ENCODE results near the gene TMEM245. TPM values are rescaled to one million over a fixed set of nuclear protein-coding genes. Genes with fewer than 3 reads are reported as not detected.

TMEM245 gene
- total RNA-seq, 2 experiments from 2014 or later = 22.0 to 36.1 TPM

GRCh38 chr9:109107402-109108240 lies 12.1 kb downstream of the TMEM245 start:
- Histone ChIP-seq H4K20me1 (ENCODE audit: insufficient read depth, low read length) (peaks cover 43% of the 10 kb centered on the region), H3K79me2 (ENCODE audit: insufficient read depth, low read depth, low read length) (peaks cover 100% of the 10 kb centered on the region), H3K27ac (ENCODE audit: low read depth, low read length, poor library complexity, severe bottlenecking) (peak overlapping the region; percentile 76), H2AFZ (ENCODE audit: low read length) (no peak overlapping the region), H3K4me2 (ENCODE audit: low read length) (peak overlapping the region; percentile 56), H3K4me3 (ENCODE audit: low read depth, low read length, poor library complexity, severe bottlenecking) (peak overlapping the region; percentile 42), H3K9me3 (ENCODE audit: low read length) (0 out of 2 replicates have a peak, but pooled peaks cover 3% of the 10 kb centered on the region), H3K9me2 (ENCODE audit: insufficient read depth, low read length) (no peaks in the 10 kb centered on the region), H3K4me1 (ENCODE audit: insufficient read depth, low read length, poor library complexity, severe bottlenecking) (peaks cover 76% of the 10 kb centered on the region), H3K36me3 (ENCODE audit: insufficient read depth, low read length) (peaks cover 45% of the 10 kb centered on the region)
- no peak for DNase-seq (ENCODE audit: low spot score)
- TF ChIP-seq EZH2phosphoT487 (IDR thresholded peaks at IDR 0.05; ENCODE audit: borderline replicate concordance, low read depth, low read length) = no peak
- TF ChIP-seq, protein P1, sequence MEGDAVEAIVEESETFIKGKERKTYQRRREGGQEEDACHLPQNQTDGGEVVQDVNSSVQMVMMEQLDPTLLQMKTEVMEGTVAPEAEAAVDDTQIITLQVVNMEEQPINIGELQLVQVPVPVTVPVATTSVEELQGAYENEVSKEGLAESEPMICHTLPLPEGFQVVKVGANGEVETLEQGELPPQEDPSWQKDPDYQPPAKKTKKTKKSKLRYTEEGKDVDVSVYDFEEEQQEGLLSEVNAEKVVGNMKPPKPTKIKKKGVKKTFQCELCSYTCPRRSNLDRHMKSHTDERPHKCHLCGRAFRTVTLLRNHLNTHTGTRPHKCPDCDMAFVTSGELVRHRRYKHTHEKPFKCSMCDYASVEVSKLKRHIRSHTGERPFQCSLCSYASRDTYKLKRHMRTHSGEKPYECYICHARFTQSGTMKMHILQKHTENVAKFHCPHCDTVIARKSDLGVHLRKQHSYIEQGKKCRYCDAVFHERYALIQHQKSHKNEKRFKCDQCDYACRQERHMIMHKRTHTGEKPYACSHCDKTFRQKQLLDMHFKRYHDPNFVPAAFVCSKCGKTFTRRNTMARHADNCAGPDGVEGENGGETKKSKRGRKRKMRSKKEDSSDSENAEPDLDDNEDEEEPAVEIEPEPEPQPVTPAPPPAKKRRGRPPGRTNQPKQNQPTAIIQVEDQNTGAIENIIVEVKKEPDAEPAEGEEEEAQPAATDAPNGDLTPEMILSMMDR (conservative IDR thresholded peaks at IDR 0.05; ENCODE audit: low read length) = no peak
- BruUV-seq (replicated peaks) = no TSS peak
- ChIA-PET CTCF (ENCODE audit: unreplicated experiment) (no interaction called here), POLR2A (interaction anchor here (0.5 to 3.1 kb wide), 4 partner anchors 11 to 877 kb away, joined by 3 to 53 read pairs (median 4); partner anchors contain the start of gene TMEM245)
- intact Hi-C loops (cut with micrococcal nuclease; ENCODE audit: unreplicated experiment) = no loop called here

DNA sequence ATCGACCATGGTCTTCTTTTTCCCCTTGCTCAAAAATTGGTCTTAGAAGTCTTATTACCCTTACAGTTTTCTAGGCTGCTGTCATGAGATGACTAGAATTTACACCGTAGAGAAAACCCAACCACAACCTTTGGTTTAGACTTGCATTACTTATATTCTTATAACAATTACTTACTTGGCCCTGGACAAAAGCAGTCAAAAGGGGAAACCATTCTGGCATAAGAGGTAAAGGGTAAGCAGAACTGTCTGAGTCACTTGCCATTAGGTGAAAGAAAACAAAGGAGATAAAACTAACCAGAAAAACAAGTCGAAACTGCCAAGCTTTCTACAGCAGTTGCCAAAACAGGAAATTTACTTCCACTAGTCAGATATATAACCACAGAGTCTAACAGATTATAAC lies 17.9 kb downstream of the TMEM245 start:
- POLR2A ChIA-PET = no interaction called here
- H2AFZ ChIP-seq (ENCODE audit: low read length) = no peak overlapping the region
- intact Hi-C loops (cut with micrococcal nuclease; ENCODE audit: unreplicated experiment) = no loop called here
- no peaks in the 10 kb centered on the region for H3K9me2 ChIP-seq (ENCODE audit: insufficient read depth, low read length)
- peaks cover 93% of the 10 kb centered on the region for H3K36me3 ChIP-seq (ENCODE audit: insufficient read depth, low read length)
- no TSS peak for BruUV-seq (replicated peaks)
- CTCF ChIA-PET (ENCODE audit: unreplicated experiment) = no interaction called here
- TF ChIP-seq EZH2phosphoT487 (IDR thresholded peaks at IDR 0.05; ENCODE audit: borderline replicate concordance, low read depth, low read length) = no peak
- TF ChIP-seq, protein P1 (conservative IDR thresholded peaks at IDR 0.05; ENCODE audit: low read length) = no peak
- H3K27ac ChIP-seq (ENCODE audit: low read depth, low read length, poor library complexity, severe bottlenecking) = peak overlapping the region; percentile 39
- peaks cover 29% of the 10 kb centered on the region for H4K20me1 ChIP-seq (ENCODE audit: insufficient read depth, low read length)
- no peak overlapping the region for H3K4me3 ChIP-seq (ENCODE audit: low read depth, low read length, poor library complexity, severe bottlenecking)
- H3K4me1 ChIP-seq (ENCODE audit: insufficient read depth, low read length, poor library complexity, severe bottlenecking) = peaks cover 46% of the 10 kb centered on the region
- peak overlapping the region; percentile 31; the same call in 1 of the 2 replicates for H3K4me2 ChIP-seq (ENCODE audit: low read length)
- H3K9me3 ChIP-seq (ENCODE audit: low read length) = 0 out of 2 replicates have a peak, but pooled peaks cover 3% of the 10 kb centered on the region
- peak; percentile 37 for DNase-seq (ENCODE audit: low spot score)
- peaks cover 100% of the 10 kb centered on the region for H3K79me2 ChIP-seq (ENCODE audit: insufficient read depth, low read depth, low read length)

- DNase-seq (ENCODE audit: low spot score) = no peak
- no TSS peak for BruUV-seq (replicated peaks)
- Histone ChIP-seq H4K20me1 (ENCODE audit: insufficient read depth, low read length) (peaks cover 32% of the 10 kb centered on the region), H3K4me2 (ENCODE audit: low read length) (no peak overlapping the region), H3K9me2 (ENCODE audit: insufficient read depth, low read length) (no peaks in the 10 kb centered on the region), H3K9me3 (ENCODE audit: low read length) (0 out of 2 replicates have a peak, but pooled peaks cover 3% of the 10 kb centered on the region), H3K4me1 (ENCODE audit: insufficient read depth, low read length, poor library complexity, severe bottlenecking) (peaks cover 40% of the 10 kb centered on the region), H3K79me2 (ENCODE audit: insufficient read depth, low read depth, low read length) (peaks cover 100% of the 10 kb centered on the region), H3K36me3 (ENCODE audit: insufficient read depth, low read length) (peaks cover 93% of the 10 kb centered on the region), H3K27ac (ENCODE audit: low read depth, low read length, poor library complexity, severe bottlenecking) (peak overlapping the region; percentile 39), H2AFZ (ENCODE audit: low read length) (no peak overlapping the region), H3K4me3 (ENCODE audit: low read depth, low read length, poor library complexity, severe bottlenecking) (no peak overlapping the region)
- ChIA-PET CTCF (ENCODE audit: unreplicated experiment) (no interaction called here), POLR2A (interaction anchor here (0.8 to 1.4 kb wide), 3 partner anchors 8 to 17 kb away, joined by 3 to 6 read pairs (median 4); no protein-coding TSS in a partner anchor)
- TF ChIP-seq, protein P1 (conservative IDR thresholded peaks at IDR 0.05; ENCODE audit: low read length) = no peak
- no peak for TF ChIP-seq EZH2phosphoT487 (IDR thresholded peaks at IDR 0.05; ENCODE audit: borderline replicate concordance, low read depth, low read length)
- intact Hi-C loops (cut with micrococcal nuclease; ENCODE audit: unreplicated experiment) = no loop called here
Measured at GRCh38 chr9:109101202-109101595, 18.5 kb downstream of the TMEM245 start.

All from OCI-LY7 (cell line).